K562 (cell line): ENCODE measurements around the gene LAPTM5. TPM values are rescaled to one million over a fixed set of nuclear protein-coding genes. Genes with fewer than 3 reads are reported as not detected.
A peak's percentile ranks its signal among the peaks of the same experiment; 100 is the strongest.

ENCODE experiments used
- ASH1L ChIP-seq: fragments of 450-650 bp; IDR thresholded peaks from 2 replicates; pipeline ENCODE4 v1.6.1; 2018; ENCODE audit warnings: borderline replicate concordance, mild to moderate bottlenecking, low read depth; ENCODE audit not compliant: partially characterized antibody
- COPS2 ChIP-seq: fragments of 450-650 bp; conservative IDR thresholded peaks from 2 replicates; pipeline ENCODE4 v1.6.1; 2016; ENCODE audit warnings: mild to moderate bottlenecking, moderate library complexity
- ERF ChIP-seq: fragments of 450-650 bp; formaldehyde crosslinking; IDR thresholded peaks from 2 replicates; pipeline ENCODE4 v1.4.0; 2020; ENCODE audit warnings: mild to moderate bottlenecking, mixed read lengths
- FOXA3 ChIP-seq, 2 experiments: fragments of 450-650 bp in 1 of 2; sonication (generic) in 1 of 2; formaldehyde crosslinking; IDR thresholded peaks in 1 of 2; conservative IDR thresholded peaks in 1 of 2; 2 replicates each; pipeline versions ENCODE4 v1.4.0 to v1.8.0; 2020 to 2022; ENCODE audit warnings: mild to moderate bottlenecking in 2 of 2, missing genetic modification reagents in 1 of 2
- HDAC3 ChIP-seq: fragments of 450-650 bp; IDR thresholded peaks from 2 replicates; pipeline ENCODE4 v1.6.1; 2018; ENCODE audit warnings: borderline replicate concordance, mild to moderate bottlenecking, moderate library complexity; ENCODE audit not compliant: partially characterized antibody
- NCOA2 ChIP-seq, 2 experiments: fragments of 450-650 bp; IDR thresholded peaks; 2 replicates each; pipeline ENCODE4 v1.6.1; 2018; ENCODE audit warnings: mild to moderate bottlenecking in 2 of 2, moderate library complexity in 1 of 2; ENCODE audit not compliant: partially characterized antibody in 2 of 2
- NR2C1 ChIP-seq, 2 experiments: fragments of 450-650 bp; IDR thresholded peaks; 2 replicates each; pipeline ENCODE4 v1.6.1; 2017; ENCODE audit warnings: mild to moderate bottlenecking in 2 of 2, antibody characterized with exemption in 1 of 2, inconsistent platforms in 1 of 2, missing compliant biosample characterization in 1 of 2, missing genetic modification characterization in 1 of 2
- NR2C2 ChIP-seq, 2 experiments: fragments of 200-800 bp in 1 of 2; sonication (Bioruptor generic) in 1 of 2; sonication (generic) in 1 of 2; formaldehyde crosslinking in 1 of 2; IDR thresholded peaks; 2 replicates each; pipeline versions ENCODE4 v1.6.1 to v1.8.0; 2016 to 2022; ENCODE audit warnings: mild to moderate bottlenecking in 1 of 2, missing compliant biosample characterization in 1 of 2, missing genetic modification characterization in 1 of 2, missing genetic modification reagents in 1 of 2
- PML ChIP-seq: IDR thresholded peaks from 2 replicates; pipeline ENCODE4 v1.6.1; 2012; ENCODE audit warnings: low read length, inconsistent platforms
- SMAD4 ChIP-seq: fragments of 250-450 bp; sonication (Bioruptor Pico); conservative IDR thresholded peaks from 2 replicates; pipeline ENCODE4 v1.8.0; 2021; ENCODE audit warnings: inconsistent platforms, mild to moderate bottlenecking, moderate library complexity
- SRSF3 ChIP-seq: fragments of 200-400 bp; formaldehyde crosslinking; IDR thresholded peaks from 2 replicates; pipeline ENCODE4 v1.6.1; 2016; ENCODE audit warnings: mild to moderate bottlenecking, low read length, moderate library complexity; ENCODE audit not compliant: insufficient read depth
- TCF7L2 ChIP-seq: fragments of 150-350 bp; IDR thresholded peaks from 2 replicates; pipeline ENCODE4 v1.6.1; 2016; ENCODE audit warnings: low read depth, mild to moderate bottlenecking, low read length, moderate library complexity
- U2AF1 ChIP-seq: fragments of 200-400 bp; formaldehyde crosslinking; optimal IDR thresholded peaks from 2 replicates; pipeline ENCODE3; 2017; ENCODE audit warnings: mild to moderate bottlenecking, low read depth, low read length, moderate library complexity
- polyA plus RNA-seq, 8 experiments: library from polyadenylated mRNA; depleted of rRNA in 4 of 8; stranded (reverse) in 5 of 8; unstranded in 3 of 8; fragments of >200 nt; fragmentation: Nextera tagmentation in 2 of 8; fragmentation: Illumina TruSeq in 1 of 8; extraction: Ambion mirVana in 2 of 8; extraction: Trizol in 1 of 8; gene quantifications; 2 replicates each; pipeline versions ENCODE4 v1.2.1 to v1.2.3, GENCODE V29; 2011 to 2014; ENCODE audit warnings: inconsistent platforms in 1 of 8, missing spikeins in 1 of 8
- total RNA-seq, 7 experiments: library from RNA; depleted of rRNA in 6 of 7; stranded (reverse); fragments of >200 nt in 6 of 7; fragmentation: Illumina TruSeq in 2 of 7; extraction: Trizol in 2 of 7; gene quantifications; 2 replicates each; pipeline versions ENCODE4 v1.2.1 to v1.2.3, GENCODE V29; 2011 to 2021; ENCODE audit warnings: low replicate concordance in 1 of 7
- TF ChIP-seq, protein P1 (sequence below), 2 experiments: fragments of 450-650 bp in 1 of 2; IDR thresholded peaks; 2 replicates each; pipeline ENCODE4 v1.6.1; 2011 to 2017; ENCODE audit warnings: low read depth in 2 of 2, antibody characterized with exemption in 1 of 2, borderline replicate concordance in 1 of 2, low read length in 1 of 2, mild to moderate bottlenecking in 1 of 2, mixed read lengths in 1 of 2; ENCODE audit not compliant: control insufficient read depth in 1 of 2
- TF ChIP-seq, protein P2 (sequence below): sonication (generic); formaldehyde crosslinking; IDR thresholded peaks from 2 replicates; pipeline ENCODE4 v1.4.0; 2020; ENCODE audit warnings: mild to moderate bottlenecking, missing genetic modification reagents
- TF ChIP-seq, protein P3 (sequence below): fragments of 250-450 bp; sonication (Bioruptor Pico); IDR thresholded peaks from 2 replicates; pipeline ENCODE4 v1.4.0; 2020; ENCODE audit warnings: mild to moderate bottlenecking

LAPTM5 gene
- total and polyA plus RNA-seq, 9 of the 15 experiments (the other 6 are each of a cell fraction or from before 2014, with no cell fraction given), result 2.4 to 47.3 (median 20.3) TPM

DNA sequence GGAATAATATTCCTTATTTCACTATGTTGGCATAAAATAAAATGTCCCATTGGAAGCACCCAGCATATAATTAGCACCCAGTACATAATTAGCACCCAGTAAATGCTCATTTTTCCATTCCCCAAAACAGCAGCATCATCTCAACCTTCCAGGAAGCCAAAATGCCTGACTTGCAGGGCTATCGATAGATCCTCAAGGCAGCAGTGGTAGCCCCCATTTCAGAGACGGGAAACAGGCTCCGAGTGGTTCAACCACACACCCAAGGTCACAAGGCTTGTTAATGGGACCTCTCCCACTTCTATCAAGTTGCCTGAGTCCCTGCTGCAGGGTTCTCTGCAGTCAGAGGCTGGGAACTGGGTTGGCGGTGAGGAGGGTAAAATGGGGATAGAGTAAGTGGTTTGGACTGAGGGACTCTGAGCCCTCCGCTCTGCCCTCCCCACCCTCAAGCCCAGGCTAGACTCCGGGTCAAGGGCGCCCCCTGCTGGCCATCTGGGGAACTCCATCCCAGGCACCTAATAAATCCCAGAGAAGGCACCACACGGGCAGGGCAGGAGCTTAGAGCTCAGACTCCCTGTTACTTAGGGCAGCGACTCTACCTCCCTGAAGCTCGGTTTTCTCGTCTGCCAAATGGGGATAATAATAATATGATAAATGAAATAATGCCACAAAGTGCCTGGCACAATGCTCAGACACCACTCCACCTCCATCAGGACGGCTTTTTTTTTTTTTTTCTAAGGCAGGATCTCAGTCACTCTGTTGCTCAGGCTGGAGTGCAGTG is 21.9 kb upstream of the LAPTM5 start (continued):
- TF ChIP-seq, protein P1, sequence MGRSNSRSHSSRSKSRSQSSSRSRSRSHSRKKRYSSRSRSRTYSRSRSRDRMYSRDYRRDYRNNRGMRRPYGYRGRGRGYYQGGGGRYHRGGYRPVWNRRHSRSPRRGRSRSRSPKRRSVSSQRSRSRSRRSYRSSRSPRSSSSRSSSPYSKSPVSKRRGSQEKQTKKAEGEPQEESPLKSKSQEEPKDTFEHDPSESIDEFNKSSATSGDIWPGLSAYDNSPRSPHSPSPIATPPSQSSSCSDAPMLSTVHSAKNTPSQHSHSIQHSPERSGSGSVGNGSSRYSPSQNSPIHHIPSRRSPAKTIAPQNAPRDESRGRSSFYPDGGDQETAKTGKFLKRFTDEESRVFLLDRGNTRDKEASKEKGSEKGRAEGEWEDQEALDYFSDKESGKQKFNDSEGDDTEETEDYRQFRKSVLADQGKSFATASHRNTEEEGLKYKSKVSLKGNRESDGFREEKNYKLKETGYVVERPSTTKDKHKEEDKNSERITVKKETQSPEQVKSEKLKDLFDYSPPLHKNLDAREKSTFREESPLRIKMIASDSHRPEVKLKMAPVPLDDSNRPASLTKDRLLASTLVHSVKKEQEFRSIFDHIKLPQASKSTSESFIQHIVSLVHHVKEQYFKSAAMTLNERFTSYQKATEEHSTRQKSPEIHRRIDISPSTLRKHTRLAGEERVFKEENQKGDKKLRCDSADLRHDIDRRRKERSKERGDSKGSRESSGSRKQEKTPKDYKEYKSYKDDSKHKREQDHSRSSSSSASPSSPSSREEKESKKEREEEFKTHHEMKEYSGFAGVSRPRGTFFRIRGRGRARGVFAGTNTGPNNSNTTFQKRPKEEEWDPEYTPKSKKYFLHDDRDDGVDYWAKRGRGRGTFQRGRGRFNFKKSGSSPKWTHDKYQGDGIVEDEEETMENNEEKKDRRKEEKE (IDR thresholded peaks at IDR 0.05; ENCODE audit: borderline replicate concordance in 1 of 2, control insufficient read depth in 1 of 2, low read depth in 2 of 2, low read length in 1 of 2), result no peak
- no peak for TF ChIP-seq FOXA3 (CRISPR knock-in tag; conservative IDR thresholded peaks at IDR 0.05 in 1 of 2, IDR thresholded peaks at IDR 0.05 in 1 of 2)
- TF ChIP-seq PML, result no peak
- no peak for TF ChIP-seq ASH1L
- TF ChIP-seq TCF7L2, result no peak
- TF ChIP-seq SRSF3, result no peak
- no peak for TF ChIP-seq HDAC3
- TF ChIP-seq SMAD4 (CRISPR knock-in tag), result peak; percentile 74; the same call in 1 of the 2 replicates
- peak; percentile 87 for TF ChIP-seq ERF (CRISPR knock-in tag)
- TF ChIP-seq, protein P2, sequence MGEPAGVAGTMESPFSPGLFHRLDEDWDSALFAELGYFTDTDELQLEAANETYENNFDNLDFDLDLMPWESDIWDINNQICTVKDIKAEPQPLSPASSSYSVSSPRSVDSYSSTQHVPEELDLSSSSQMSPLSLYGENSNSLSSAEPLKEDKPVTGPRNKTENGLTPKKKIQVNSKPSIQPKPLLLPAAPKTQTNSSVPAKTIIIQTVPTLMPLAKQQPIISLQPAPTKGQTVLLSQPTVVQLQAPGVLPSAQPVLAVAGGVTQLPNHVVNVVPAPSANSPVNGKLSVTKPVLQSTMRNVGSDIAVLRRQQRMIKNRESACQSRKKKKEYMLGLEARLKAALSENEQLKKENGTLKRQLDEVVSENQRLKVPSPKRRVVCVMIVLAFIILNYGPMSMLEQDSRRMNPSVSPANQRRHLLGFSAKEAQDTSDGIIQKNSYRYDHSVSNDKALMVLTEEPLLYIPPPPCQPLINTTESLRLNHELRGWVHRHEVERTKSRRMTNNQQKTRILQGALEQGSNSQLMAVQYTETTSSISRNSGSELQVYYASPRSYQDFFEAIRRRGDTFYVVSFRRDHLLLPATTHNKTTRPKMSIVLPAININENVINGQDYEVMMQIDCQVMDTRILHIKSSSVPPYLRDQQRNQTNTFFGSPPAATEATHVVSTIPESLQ, result peak; percentile 74; the same call in 1 of the 2 replicates
- peak; percentile 61; the same call in 1 of the 2 replicates for TF ChIP-seq NR2C2 (CRISPR knock-in tag; IDR thresholded peaks at IDR 0.05)
- TF ChIP-seq NR2C2 (tag; IDR thresholded peaks at IDR 0.05), result peak; percentile 50; the same call in 1 of the 2 replicates
- no peak for TF ChIP-seq NCOA2 (IDR thresholded peaks at IDR 0.05; ENCODE audit: partially characterized antibody in 2 of 2)
- no peak for TF ChIP-seq COPS2
- TF ChIP-seq, protein P3, sequence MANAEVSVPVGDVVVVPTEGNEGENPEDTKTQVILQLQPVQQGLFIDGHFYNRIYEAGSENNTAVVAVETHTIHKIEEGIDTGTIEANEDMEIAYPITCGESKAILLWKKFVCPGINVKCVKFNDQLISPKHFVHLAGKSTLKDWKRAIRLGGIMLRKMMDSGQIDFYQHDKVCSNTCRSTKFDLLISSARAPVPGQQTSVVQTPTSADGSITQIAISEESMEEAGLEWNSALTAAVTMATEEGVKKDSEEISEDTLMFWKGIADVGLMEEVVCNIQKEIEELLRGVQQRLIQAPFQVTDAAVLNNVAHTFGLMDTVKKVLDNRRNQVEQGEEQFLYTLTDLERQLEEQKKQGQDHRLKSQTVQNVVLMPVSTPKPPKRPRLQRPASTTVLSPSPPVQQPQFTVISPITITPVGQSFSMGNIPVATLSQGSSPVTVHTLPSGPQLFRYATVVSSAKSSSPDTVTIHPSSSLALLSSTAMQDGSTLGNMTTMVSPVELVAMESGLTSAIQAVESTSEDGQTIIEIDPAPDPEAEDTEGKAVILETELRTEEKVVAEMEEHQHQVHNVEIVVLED (CRISPR knock-in tag), result 0 out of 2 replicates have a peak, but pooled peaks have one; percentile 10
- no peak for TF ChIP-seq NR2C1 (IDR thresholded peaks at IDR 0.05)
- TF ChIP-seq NR2C1 (tag; IDR thresholded peaks at IDR 0.05), result peak; percentile 47; the same call in 1 of the 2 replicates
- no peak for TF ChIP-seq U2AF1
